Neural cell (in vitro differentiated cells): ENCODE measurements around the gene CARS1. TPM values are rescaled to one million over a fixed set of nuclear protein-coding genes. Genes with fewer than 3 reads are reported as not detected.

Experiments used
- H2AFZ ChIP-seq: fragments of 200-600, 300-800 bp; sonication (generic), shearing (Covaris generic); 2 replicates; pipeline ENCODE4 v1.6.0; 2014; ENCODE audit warnings: low read depth, mild to moderate bottlenecking, antibody characterized with exemption, low read length, moderate library complexity
- H3F3A ChIP-seq: fragments of 200-600 bp; shearing (Covaris generic); 2 replicates; pipeline ENCODE4 v1.6.1; 2016; ENCODE audit warnings: mild to moderate bottlenecking, moderate library complexity, mixed read lengths, antibody characterized with exemption, low read length; ENCODE audit not compliant: insufficient read depth, poor library complexity, severe bottlenecking
- H3K27ac ChIP-seq: fragments of 200-600, 300-800 bp; sonication (generic), shearing (Covaris generic); 2 replicates; pipeline ENCODE4 v1.5.1; 2014; ENCODE audit warnings: mild to moderate bottlenecking, low read length, moderate library complexity
- H3K27me3 ChIP-seq: fragments of 300-800, 200-600 bp; sonication (generic), shearing (Covaris generic); 2 replicates; pipeline ENCODE4 v1.6.0; 2014; ENCODE audit warnings: mild to moderate bottlenecking, low read depth, low read length, moderate library complexity; ENCODE audit not compliant: insufficient read depth
- H3K36me3 ChIP-seq: fragments of 300-800, 200-600 bp; sonication (generic), shearing (Covaris generic); 2 replicates; pipeline ENCODE4 v1.5.1; 2014; ENCODE audit warnings: mild to moderate bottlenecking, antibody characterized with exemption, low read length, moderate library complexity; ENCODE audit not compliant: insufficient read depth
- H3K4me2 ChIP-seq: fragments of 300-800, 200-600 bp; sonication (generic), shearing (Covaris generic); 2 replicates; pipeline ENCODE4 v1.6.0; 2014; ENCODE audit warnings: mild to moderate bottlenecking, low read length
- H3K4me3 ChIP-seq: fragments of 300-800, 200-600 bp; sonication (generic), shearing (Covaris generic); 2 replicates; pipeline ENCODE4 v1.5.1; 2014; ENCODE audit warnings: mild to moderate bottlenecking, low read length, moderate library complexity
- H3K79me2 ChIP-seq: fragments of 200-600 bp; shearing (Covaris generic); replicated peaks from 2 replicates; pipeline ENCODE4 v1.6.0; 2014; ENCODE audit warnings: mild to moderate bottlenecking, low read length, moderate library complexity; ENCODE audit not compliant: insufficient read depth
- H3K9ac ChIP-seq: fragments of 300-800, 200-600 bp; sonication (generic), shearing (Covaris generic); 2 replicates; pipeline ENCODE4 v1.6.1; 2016; ENCODE audit warnings: mild to moderate bottlenecking, low read length, mixed read lengths
- H3K9me2 ChIP-seq: fragments of 200-600 bp; shearing (Covaris generic); 2 replicates; pipeline ENCODE4 v1.6.1; 2016; ENCODE audit warnings: mild to moderate bottlenecking, low read length, mixed read lengths; ENCODE audit not compliant: insufficient read depth
- H3K9me3 ChIP-seq: fragments of 200-600, 300-800 bp; sonication (generic), shearing (Covaris generic); 2 replicates; pipeline ENCODE4 v1.6.1; 2016; ENCODE audit warnings: mild to moderate bottlenecking, mixed run types, low read length, moderate library complexity, mixed read lengths
- H4K20me1 ChIP-seq: fragments of 200-600 bp; shearing (Covaris generic); 2 replicates; pipeline ENCODE4 v1.6.1; 2016; ENCODE audit warnings: mild to moderate bottlenecking, mixed run types; ENCODE audit not compliant: insufficient read depth
- EP300 ChIP-seq: fragments of 450-650 bp; conservative IDR thresholded peaks from 2 replicates; pipeline ENCODE4 v1.6.1; 2014; ENCODE audit warnings: antibody characterized with exemption, mild to moderate bottlenecking, moderate library complexity; ENCODE audit not compliant: poor library complexity, severe bottlenecking
- EZH2 ChIP-seq: fragments of 200-600, 300-800 bp; shearing (Covaris generic), sonication (generic); IDR thresholded peaks from 2 replicates; pipeline ENCODE4 v1.6.1; 2014; ENCODE audit warnings: antibody characterized with exemption, low read length, borderline replicate concordance, mild to moderate bottlenecking; ENCODE audit not compliant: insufficient read depth, poor library complexity, severe bottlenecking
- MXI1 ChIP-seq: fragments of 450-650 bp; conservative IDR thresholded peaks from 2 replicates; pipeline ENCODE4 v1.6.1; 2014; ENCODE audit warnings: antibody characterized with exemption, mild to moderate bottlenecking; ENCODE audit not compliant: poor library complexity, severe bottlenecking
- POLR2AphosphoS5 ChIP-seq: IDR thresholded peaks from 2 replicates; pipeline ENCODE4 v1.6.1; 2012
- RAD21 ChIP-seq: fragments of 450-650 bp; conservative IDR thresholded peaks from 2 replicates; pipeline ENCODE4 v1.6.1; 2014; ENCODE audit warnings: antibody characterized with exemption, mild to moderate bottlenecking, moderate library complexity
- SMC3 ChIP-seq: fragments of 450-650 bp; conservative IDR thresholded peaks from 2 replicates; pipeline ENCODE4 v1.6.1; 2014; ENCODE audit warnings: antibody characterized with exemption, mild to moderate bottlenecking, moderate library complexity; ENCODE audit not compliant: poor library complexity
- TAF1 ChIP-seq: IDR thresholded peaks from 2 replicates; pipeline ENCODE4 v1.6.1; 2012; ENCODE audit warnings: low read depth
- polyA plus RNA-seq: library from polyadenylated mRNA; depleted of rRNA; stranded (reverse); fragments of >200 nt; gene quantifications from 2 replicates; pipeline ENCODE4 v1.2.3, GENCODE V29; 2014
- TF ChIP-seq, protein P1 (sequence below): IDR thresholded peaks from 2 replicates; pipeline ENCODE4 v1.6.1; 2012; ENCODE audit warnings: borderline replicate concordance
- TF ChIP-seq, protein P2 (sequence below): fragments of 450-650 bp; IDR thresholded peaks from 2 replicates; pipeline ENCODE4 v1.5.1; 2014; ENCODE audit warnings: antibody characterized with exemption, mild to moderate bottlenecking, moderate library complexity; ENCODE audit not compliant: poor library complexity, severe bottlenecking

The CARS1 gene
- polyA plus RNA-seq, 1 donor from 2014 or later: 48.2 TPM

DNA sequence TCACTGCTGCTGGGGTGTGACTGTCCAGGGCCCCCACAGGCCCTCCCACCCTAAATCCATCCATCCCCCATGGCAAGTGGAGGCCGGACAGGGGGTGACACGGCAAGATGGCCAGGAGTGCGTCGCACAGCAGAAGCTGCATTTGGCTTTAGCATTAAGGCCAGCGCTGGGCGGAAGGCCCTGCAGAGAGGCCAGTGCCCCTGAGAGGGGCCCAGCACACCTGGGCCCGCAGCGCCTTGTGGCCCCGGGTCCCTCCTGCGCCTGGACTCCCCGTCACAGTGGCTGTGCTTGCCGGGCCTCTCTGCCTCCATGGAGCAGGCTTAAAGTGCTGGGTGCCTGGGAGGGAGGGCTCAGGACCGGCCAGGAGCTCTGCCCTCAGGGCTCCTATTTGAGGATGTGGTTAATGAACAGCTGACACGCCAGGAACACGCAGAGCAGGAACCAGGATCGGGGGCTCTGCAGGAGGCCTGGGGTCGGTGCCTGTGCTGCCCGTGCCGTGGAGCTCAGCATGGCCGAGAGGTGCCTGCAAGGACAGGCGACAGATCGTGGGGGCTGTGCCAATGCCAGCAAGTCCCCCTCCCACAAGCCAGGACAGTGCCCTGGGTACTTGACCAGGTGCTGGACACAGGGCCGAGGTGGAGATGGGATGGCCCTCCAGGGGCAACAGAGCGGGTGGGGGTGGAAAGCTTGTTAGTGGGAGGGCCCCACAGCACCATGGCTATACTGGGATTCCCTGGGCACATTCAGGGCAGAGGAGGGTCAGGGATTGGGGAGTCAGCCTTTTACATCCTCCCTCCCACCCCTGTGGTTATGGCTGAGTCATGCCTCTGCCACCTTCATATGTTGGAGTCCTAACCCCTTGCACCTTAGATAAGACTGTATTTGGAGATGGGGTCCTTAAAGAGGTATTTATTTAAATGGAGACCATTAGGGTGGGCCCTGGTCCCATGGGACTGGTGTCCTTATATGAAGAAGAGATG is 30.9 kb upstream of the CARS1 start:
- H3K9ac ChIP-seq: no peak overlapping the region
- no peaks in the 10 kb centered on the region for H3K27me3 ChIP-seq
- no peaks in the 10 kb centered on the region for H4K20me1 ChIP-seq
- no peak overlapping the region for H2AFZ ChIP-seq
- H3K36me3 ChIP-seq: no peaks in the 10 kb centered on the region
- no peaks in the 10 kb centered on the region for H3K79me2 ChIP-seq
- no peak overlapping the region for H3K4me3 ChIP-seq
- H3K4me2 ChIP-seq: no peak overlapping the region
- H3K9me2 ChIP-seq: no peaks in the 10 kb centered on the region
- TF ChIP-seq, protein P1, sequence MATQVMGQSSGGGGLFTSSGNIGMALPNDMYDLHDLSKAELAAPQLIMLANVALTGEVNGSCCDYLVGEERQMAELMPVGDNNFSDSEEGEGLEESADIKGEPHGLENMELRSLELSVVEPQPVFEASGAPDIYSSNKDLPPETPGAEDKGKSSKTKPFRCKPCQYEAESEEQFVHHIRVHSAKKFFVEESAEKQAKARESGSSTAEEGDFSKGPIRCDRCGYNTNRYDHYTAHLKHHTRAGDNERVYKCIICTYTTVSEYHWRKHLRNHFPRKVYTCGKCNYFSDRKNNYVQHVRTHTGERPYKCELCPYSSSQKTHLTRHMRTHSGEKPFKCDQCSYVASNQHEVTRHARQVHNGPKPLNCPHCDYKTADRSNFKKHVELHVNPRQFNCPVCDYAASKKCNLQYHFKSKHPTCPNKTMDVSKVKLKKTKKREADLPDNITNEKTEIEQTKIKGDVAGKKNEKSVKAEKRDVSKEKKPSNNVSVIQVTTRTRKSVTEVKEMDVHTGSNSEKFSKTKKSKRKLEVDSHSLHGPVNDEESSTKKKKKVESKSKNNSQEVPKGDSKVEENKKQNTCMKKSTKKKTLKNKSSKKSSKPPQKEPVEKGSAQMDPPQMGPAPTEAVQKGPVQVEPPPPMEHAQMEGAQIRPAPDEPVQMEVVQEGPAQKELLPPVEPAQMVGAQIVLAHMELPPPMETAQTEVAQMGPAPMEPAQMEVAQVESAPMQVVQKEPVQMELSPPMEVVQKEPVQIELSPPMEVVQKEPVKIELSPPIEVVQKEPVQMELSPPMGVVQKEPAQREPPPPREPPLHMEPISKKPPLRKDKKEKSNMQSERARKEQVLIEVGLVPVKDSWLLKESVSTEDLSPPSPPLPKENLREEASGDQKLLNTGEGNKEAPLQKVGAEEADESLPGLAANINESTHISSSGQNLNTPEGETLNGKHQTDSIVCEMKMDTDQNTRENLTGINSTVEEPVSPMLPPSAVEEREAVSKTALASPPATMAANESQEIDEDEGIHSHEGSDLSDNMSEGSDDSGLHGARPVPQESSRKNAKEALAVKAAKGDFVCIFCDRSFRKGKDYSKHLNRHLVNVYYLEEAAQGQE: no peak
- TF ChIP-seq TAF1 (no peak), EP300 (no peak), SMC3 (no peak), RAD21 (no peak), EZH2 (no peak), POLR2AphosphoS5 (no peak), MXI1 (no peak)
- TF ChIP-seq, protein P2, sequence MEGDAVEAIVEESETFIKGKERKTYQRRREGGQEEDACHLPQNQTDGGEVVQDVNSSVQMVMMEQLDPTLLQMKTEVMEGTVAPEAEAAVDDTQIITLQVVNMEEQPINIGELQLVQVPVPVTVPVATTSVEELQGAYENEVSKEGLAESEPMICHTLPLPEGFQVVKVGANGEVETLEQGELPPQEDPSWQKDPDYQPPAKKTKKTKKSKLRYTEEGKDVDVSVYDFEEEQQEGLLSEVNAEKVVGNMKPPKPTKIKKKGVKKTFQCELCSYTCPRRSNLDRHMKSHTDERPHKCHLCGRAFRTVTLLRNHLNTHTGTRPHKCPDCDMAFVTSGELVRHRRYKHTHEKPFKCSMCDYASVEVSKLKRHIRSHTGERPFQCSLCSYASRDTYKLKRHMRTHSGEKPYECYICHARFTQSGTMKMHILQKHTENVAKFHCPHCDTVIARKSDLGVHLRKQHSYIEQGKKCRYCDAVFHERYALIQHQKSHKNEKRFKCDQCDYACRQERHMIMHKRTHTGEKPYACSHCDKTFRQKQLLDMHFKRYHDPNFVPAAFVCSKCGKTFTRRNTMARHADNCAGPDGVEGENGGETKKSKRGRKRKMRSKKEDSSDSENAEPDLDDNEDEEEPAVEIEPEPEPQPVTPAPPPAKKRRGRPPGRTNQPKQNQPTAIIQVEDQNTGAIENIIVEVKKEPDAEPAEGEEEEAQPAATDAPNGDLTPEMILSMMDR: no peak
- no peaks in the 10 kb centered on the region for H3K9me3 ChIP-seq
- H3F3A ChIP-seq: no peaks in the 10 kb centered on the region
- H3K27ac ChIP-seq: no peak overlapping the region

DNA sequence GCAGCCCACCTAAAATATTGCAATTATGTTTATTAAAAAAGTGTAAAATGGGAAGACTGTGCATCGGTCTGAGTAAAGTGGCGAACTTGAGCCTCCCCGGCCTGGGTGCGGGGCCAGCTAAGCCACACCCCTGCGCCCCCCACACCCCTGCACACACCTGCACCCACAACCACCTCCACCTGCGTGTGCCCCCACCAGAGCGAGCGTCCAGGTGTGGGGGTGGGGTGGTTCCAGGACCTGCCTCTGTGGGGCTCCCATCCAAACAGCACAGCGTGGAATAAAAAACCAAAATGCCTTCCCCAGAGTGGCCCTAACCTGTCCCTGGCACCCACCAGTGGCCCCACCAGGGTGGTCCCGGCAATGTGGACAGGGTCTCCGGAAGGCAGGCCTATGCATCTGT is 30.1 kb upstream of the CARS1 start:
- Histone ChIP-seq H2AFZ (no peak overlapping the region), H3K9me2 (no peaks in the 10 kb centered on the region), H3K27me3 (no peaks in the 10 kb centered on the region), H3K79me2 (no peaks in the 10 kb centered on the region), H3K9ac (no peak overlapping the region), H4K20me1 (no peaks in the 10 kb centered on the region), H3F3A (no peaks in the 10 kb centered on the region), H3K9me3 (no peaks in the 10 kb centered on the region), H3K4me3 (no peak overlapping the region), H3K4me2 (no peak overlapping the region), H3K36me3 (no peaks in the 10 kb centered on the region), H3K27ac (no peak overlapping the region)
- TF ChIP-seq MXI1: no peak
- no peak for TF ChIP-seq RAD21
- no peak for TF ChIP-seq EZH2
- no peak for TF ChIP-seq POLR2AphosphoS5
- TF ChIP-seq, protein P1: no peak
- TF ChIP-seq, protein P2: no peak
- TF ChIP-seq EP300: no peak
